ENCODE data around the gene L1TD1. TPM values are rescaled to one million over a fixed set of nuclear protein-coding genes. Genes with fewer than 3 reads are reported as not detected.

L1TD1 gene
- total and polyA plus RNA-seq, 9 of the 15 experiments (the other 6 are each of a cell fraction or from before 2014, with no cell fraction given): 0.09 TPM; not detected in 8

DNA sequence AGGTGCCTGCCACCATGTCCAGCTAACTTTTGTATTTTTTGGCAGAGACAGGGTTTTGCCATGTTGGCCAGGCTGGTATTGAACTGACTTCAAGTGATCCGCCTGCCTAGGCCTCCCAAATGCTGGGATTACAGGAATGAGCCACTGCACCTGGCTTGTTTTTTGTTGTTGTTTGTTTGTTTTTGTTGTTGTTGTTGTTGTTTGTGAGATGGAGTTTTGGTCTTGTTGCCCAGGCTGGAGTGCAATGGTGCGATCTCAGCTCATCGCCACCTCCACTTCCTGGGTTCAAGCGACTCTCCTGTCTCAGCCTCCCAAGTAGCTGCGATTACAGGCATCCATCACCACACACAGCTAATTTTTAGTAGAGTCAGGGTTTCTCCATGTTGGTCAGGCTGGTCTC, 7.1 kb upstream of the L1TD1 start:
- Histone ChIP-seq H3K4me2 (ENCODE audit: insufficient read depth, low read length) (no peak overlapping the region), H3K36me3 (ENCODE audit: control insufficient read depth, insufficient read depth, low read length) (no peaks in the 10 kb centered on the region), H3K27me3 (ENCODE audit: control insufficient read depth in 2 of 2, insufficient read depth in 2 of 2, low read length in 2 of 2) (peaks cover 7 to 17% of the 10 kb centered on the region in 2 experiments; a peak in 4 of 5 replicates), H3K9ac (ENCODE audit: insufficient read depth in 1 of 2, low read depth in 2 of 2, low read length in 2 of 2) (no peak overlapping the region), H3K9me3 (replicated peaks; ENCODE audit: control insufficient read depth, insufficient read depth, low read depth, low read length) (no peaks in the 10 kb centered on the region), H3K9me1 (ENCODE audit: control insufficient read depth, insufficient read depth, low read length) (no peaks in the 10 kb centered on the region), H3K4me1 (replicated peaks in 1 of 2; ENCODE audit: control insufficient read depth in 2 of 2, insufficient read depth in 2 of 2, low read length in 2 of 2) (no peaks in the 10 kb centered on the region), H2AFZ (ENCODE audit: low read depth, low read length) (no peak overlapping the region), H4K20me1 (replicated peaks; ENCODE audit: control insufficient read depth, insufficient read depth, low read length) (no peaks in the 10 kb centered on the region), H3K27ac (ENCODE audit: extremely low read depth, low read depth, low read length) (no peak overlapping the region), H3K79me2 (ENCODE audit: control insufficient read depth, insufficient read depth, low read length) (no peaks in the 10 kb centered on the region), H3K4me3 (no peak overlapping the region)
- intact Hi-C loops (cut with micrococcal nuclease) (no loop called here), in situ Hi-C loops (cut with MboI) (no loop called here)
- ChIA-PET CTCF (ENCODE audit: low intra/inter-chr PET ratio) (no interaction called here), POLR2A (no interaction called here)
- no peak for ATAC-seq
- no TSS peak for BruUV-seq (replicated peaks)
- WGBS (ENCODE audit: insufficient coverage, low coverage, missing lambda C conversion rate): 5% methylated on average over 5 of the region's 5 CpGs
- DNase-seq (ENCODE audit: extremely low read depth in 1 of 4, low spot score in 3 of 4): no peak
- TF ChIP-seq, protein P1, sequence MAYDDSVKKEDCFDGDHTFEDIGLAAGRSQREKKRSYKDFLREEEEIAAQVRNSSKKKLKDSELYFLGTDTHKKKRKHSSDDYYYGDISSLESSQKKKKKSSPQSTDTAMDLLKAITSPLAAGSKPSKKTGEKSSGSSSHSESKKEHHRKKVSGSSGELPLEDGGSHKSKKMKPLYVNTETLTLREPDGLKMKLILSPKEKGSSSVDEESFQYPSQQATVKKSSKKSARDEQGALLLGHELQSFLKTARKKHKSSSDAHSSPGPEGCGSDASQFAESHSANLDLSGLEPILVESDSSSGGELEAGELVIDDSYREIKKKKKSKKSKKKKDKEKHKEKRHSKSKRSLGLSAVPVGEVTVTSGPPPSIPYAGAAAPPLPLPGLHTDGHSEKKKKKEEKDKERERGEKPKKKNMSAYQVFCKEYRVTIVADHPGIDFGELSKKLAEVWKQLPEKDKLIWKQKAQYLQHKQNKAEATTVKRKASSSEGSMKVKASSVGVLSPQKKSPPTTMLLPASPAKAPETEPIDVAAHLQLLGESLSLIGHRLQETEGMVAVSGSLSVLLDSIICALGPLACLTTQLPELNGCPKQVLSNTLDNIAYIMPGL (CRISPR knock-in tag; IDR thresholded peaks at IDR 0.05): no peak
- TF ChIP-seq ZNF354B (CRISPR knock-in tag; IDR thresholded peaks at IDR 0.05) (no peak), NCOR1 (IDR thresholded peaks at IDR 0.05) (no peak), CBX2 (IDR thresholded peaks at IDR 0.05; ENCODE audit: insufficient read depth, low read length, poor library complexity, severe bottlenecking) (no peak), KLF16 (IDR thresholded peaks at IDR 0.05) (no peak), SETDB1 (IDR thresholded peaks at IDR 0.05; ENCODE audit: low read length) (no peak), BHLHE40 (IDR thresholded peaks at IDR 0.05; ENCODE audit: low read length) (no peak)
- TF ChIP-seq, protein P2, sequence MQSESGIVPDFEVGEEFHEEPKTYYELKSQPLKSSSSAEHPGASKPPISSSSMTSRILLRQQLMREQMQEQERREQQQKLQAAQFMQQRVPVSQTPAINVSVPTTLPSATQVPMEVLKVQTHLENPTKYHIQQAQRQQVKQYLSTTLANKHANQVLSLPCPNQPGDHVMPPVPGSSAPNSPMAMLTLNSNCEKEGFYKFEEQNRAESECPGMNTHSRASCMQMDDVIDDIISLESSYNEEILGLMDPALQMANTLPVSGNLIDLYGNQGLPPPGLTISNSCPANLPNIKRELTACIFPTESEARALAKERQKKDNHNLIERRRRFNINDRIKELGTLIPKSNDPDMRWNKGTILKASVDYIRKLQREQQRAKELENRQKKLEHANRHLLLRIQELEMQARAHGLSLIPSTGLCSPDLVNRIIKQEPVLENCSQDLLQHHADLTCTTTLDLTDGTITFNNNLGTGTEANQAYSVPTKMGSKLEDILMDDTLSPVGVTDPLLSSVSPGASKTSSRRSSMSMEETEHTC (IDR thresholded peaks at IDR 0.05): no peak
- TF ChIP-seq, protein P3, sequence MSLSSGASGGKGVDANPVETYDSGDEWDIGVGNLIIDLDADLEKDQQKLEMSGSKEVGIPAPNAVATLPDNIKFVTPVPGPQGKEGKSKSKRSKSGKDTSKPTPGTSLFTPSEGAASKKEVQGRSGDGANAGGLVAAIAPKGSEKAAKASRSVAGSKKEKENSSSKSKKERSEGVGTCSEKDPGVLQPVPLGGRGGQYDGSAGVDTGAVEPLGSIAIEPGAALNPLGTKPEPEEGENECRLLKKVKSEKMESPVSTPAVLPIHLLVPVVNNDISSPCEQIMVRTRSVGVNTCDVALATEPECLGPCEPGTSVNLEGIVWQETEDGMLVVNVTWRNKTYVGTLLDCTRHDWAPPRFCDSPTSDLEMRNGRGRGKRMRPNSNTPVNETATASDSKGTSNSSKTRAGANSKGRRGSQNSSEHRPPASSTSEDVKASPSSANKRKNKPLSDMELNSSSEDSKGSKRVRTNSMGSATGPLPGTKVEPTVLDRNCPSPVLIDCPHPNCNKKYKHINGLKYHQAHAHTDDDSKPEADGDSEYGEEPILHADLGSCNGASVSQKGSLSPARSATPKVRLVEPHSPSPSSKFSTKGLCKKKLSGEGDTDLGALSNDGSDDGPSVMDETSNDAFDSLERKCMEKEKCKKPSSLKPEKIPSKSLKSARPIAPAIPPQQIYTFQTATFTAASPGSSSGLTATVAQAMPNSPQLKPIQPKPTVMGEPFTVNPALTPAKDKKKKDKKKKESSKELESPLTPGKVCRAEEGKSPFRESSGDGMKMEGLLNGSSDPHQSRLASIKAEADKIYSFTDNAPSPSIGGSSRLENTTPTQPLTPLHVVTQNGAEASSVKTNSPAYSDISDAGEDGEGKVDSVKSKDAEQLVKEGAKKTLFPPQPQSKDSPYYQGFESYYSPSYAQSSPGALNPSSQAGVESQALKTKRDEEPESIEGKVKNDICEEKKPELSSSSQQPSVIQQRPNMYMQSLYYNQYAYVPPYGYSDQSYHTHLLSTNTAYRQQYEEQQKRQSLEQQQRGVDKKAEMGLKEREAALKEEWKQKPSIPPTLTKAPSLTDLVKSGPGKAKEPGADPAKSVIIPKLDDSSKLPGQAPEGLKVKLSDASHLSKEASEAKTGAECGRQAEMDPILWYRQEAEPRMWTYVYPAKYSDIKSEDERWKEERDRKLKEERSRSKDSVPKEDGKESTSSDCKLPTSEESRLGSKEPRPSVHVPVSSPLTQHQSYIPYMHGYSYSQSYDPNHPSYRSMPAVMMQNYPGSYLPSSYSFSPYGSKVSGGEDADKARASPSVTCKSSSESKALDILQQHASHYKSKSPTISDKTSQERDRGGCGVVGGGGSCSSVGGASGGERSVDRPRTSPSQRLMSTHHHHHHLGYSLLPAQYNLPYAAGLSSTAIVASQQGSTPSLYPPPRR (CRISPR knock-in tag; IDR thresholded peaks at IDR 0.05; ENCODE audit: borderline replicate concordance): no peak
- no peak for FAIRE-seq
